ENCODE results near the gene OR13A1. TPM values are rescaled to one million over a fixed set of nuclear protein-coding genes. Genes with fewer than 3 reads are reported as not detected.
"Not testable (repeated sequence)": the region's sequence is repeated elsewhere in the genome, so short reads cannot be mapped to it uniquely, and the experiment has no call there.

Gene OR13A1
- total RNA-seq, 1 experiment from 2014 or later, result not detected

GRCh38 chr10:45261243-45261775, 54.1 kb downstream of the OR13A1 start:
- Mint-ChIP-seq H3K27ac (ENCODE audit: low read depth, unreplicated experiment) (no peak overlapping the region), H3K36me3 (ENCODE audit: insufficient read depth, unreplicated experiment) (no peaks in the 10 kb centered on the region), H3K9me3 (ENCODE audit: unreplicated experiment) (no peaks in the 10 kb centered on the region), H3K4me3 (ENCODE audit: unreplicated experiment) (no peak overlapping the region), H3K4me1 (ENCODE audit: insufficient read depth, unreplicated experiment) (no peaks in the 10 kb centered on the region), H3K27me3 (ENCODE audit: insufficient read depth, unreplicated experiment) (peaks cover 32% of the 10 kb centered on the region)
- no TSS peak for BruUV-seq (replicated peaks)
- POLR2A ChIA-PET, result no interaction called here
- TF ChIP-seq, protein P1, sequence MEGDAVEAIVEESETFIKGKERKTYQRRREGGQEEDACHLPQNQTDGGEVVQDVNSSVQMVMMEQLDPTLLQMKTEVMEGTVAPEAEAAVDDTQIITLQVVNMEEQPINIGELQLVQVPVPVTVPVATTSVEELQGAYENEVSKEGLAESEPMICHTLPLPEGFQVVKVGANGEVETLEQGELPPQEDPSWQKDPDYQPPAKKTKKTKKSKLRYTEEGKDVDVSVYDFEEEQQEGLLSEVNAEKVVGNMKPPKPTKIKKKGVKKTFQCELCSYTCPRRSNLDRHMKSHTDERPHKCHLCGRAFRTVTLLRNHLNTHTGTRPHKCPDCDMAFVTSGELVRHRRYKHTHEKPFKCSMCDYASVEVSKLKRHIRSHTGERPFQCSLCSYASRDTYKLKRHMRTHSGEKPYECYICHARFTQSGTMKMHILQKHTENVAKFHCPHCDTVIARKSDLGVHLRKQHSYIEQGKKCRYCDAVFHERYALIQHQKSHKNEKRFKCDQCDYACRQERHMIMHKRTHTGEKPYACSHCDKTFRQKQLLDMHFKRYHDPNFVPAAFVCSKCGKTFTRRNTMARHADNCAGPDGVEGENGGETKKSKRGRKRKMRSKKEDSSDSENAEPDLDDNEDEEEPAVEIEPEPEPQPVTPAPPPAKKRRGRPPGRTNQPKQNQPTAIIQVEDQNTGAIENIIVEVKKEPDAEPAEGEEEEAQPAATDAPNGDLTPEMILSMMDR (IDR thresholded peaks at IDR 0.05; ENCODE audit: unreplicated experiment), result no peak
- CTCF ChIA-PET, result interaction anchor here (1.0 kb wide), 1 partner anchor 12 kb away, joined by 3 read pairs; no protein-coding TSS in a partner anchor
- no peak for DNase-seq (ENCODE audit: unreplicated experiment)
- intact Hi-C loops (cut with micrococcal nuclease), result no loop called here

GRCh38 chr10:45260635-45261034, 54.8 kb downstream of the OR13A1 start:
- H3K4me1 Mint-ChIP-seq (ENCODE audit: insufficient read depth, unreplicated experiment); DNase-seq (ENCODE audit: unreplicated experiment); H3K9me3 Mint-ChIP-seq (ENCODE audit: unreplicated experiment); H3K4me3 Mint-ChIP-seq (ENCODE audit: unreplicated experiment); BruUV-seq (replicated peaks); POLR2A ChIA-PET; intact Hi-C loops (cut with micrococcal nuclease); H3K27ac Mint-ChIP-seq (ENCODE audit: low read depth, unreplicated experiment); H3K36me3 Mint-ChIP-seq (ENCODE audit: insufficient read depth, unreplicated experiment): not testable (repeated sequence)
- H3K27me3 Mint-ChIP-seq (ENCODE audit: insufficient read depth, unreplicated experiment), result peaks cover 32% of the 10 kb centered on the region
- CTCF ChIA-PET, result interaction anchor here (1.0 kb wide), 1 partner anchor 13 kb away, joined by 3 read pairs; no protein-coding TSS in a partner anchor

DNA sequence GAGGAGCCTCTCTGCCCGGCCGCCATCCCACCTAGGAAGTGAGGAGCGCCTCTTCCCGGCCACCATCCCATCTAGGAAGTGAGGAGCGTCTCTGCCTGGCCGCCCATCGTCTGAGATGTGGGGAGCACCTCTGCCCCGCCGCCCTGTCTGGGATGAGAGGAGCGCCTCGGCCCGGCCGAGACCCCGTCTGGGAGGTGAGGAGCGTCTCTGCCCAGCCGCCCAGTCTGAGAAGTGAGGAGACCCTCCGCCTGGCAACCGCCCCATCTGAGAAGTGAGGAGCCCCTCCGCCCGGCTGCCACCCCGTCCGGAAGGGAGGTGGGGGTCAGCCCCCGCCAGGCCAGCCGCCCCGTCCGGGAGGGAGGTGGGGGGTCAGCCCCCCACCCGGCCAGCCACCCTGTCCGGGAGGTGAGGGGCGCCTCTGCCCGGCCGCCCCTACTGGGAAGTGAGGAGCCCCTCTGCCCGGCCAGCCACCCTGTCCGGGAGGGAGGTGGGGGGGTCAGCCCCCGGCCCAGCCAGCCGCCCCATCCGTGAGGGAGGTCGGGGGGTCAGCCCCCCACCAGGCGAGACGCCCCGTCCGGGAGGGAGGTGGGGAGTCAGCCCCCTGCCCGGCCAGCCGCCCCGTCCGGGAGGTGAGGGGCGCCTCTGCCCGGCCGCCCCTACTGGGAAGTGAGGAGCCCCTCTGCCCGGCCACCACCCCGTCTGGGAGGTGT, 55.5 kb downstream of the OR13A1 start:
- BruUV-seq (replicated peaks); H3K9me3 Mint-ChIP-seq (ENCODE audit: unreplicated experiment); POLR2A ChIA-PET; H3K27ac Mint-ChIP-seq (ENCODE audit: low read depth, unreplicated experiment); DNase-seq (ENCODE audit: unreplicated experiment); H3K4me1 Mint-ChIP-seq (ENCODE audit: insufficient read depth, unreplicated experiment); intact Hi-C loops (cut with micrococcal nuclease); H3K36me3 Mint-ChIP-seq (ENCODE audit: insufficient read depth, unreplicated experiment); CTCF ChIA-PET; H3K4me3 Mint-ChIP-seq (ENCODE audit: unreplicated experiment): not testable (repeated sequence)
- H3K27me3 Mint-ChIP-seq (ENCODE audit: insufficient read depth, unreplicated experiment), result peaks cover 32% of the 10 kb centered on the region

- H3K4me1 Mint-ChIP-seq (ENCODE audit: insufficient read depth, unreplicated experiment), result no peaks in the 10 kb centered on the region
- CTCF ChIA-PET, result interaction anchor here (1.0 kb wide), 1 partner anchor 22 kb away, joined by 11 read pairs; no protein-coding TSS in a partner anchor
- no peak overlapping the region for H3K27ac Mint-ChIP-seq (ENCODE audit: low read depth, unreplicated experiment)
- H3K36me3 Mint-ChIP-seq (ENCODE audit: insufficient read depth, unreplicated experiment), result no peaks in the 10 kb centered on the region
- no peak overlapping the region for H3K4me3 Mint-ChIP-seq (ENCODE audit: unreplicated experiment)
- no TSS peak for BruUV-seq (replicated peaks)
- intact Hi-C loops (cut with micrococcal nuclease), result no loop called here
- no peak for DNase-seq (ENCODE audit: unreplicated experiment)
- H3K27me3 Mint-ChIP-seq (ENCODE audit: insufficient read depth, unreplicated experiment), result peaks cover 31% of the 10 kb centered on the region
- POLR2A ChIA-PET, result no interaction called here
- H3K9me3 Mint-ChIP-seq (ENCODE audit: unreplicated experiment), result no peaks in the 10 kb centered on the region
- TF ChIP-seq, protein P1 (IDR thresholded peaks at IDR 0.05; ENCODE audit: unreplicated experiment), result no peak
Measured at GRCh38 chr10:45257600-45257999, 57.8 kb downstream of the OR13A1 start.

DNA sequence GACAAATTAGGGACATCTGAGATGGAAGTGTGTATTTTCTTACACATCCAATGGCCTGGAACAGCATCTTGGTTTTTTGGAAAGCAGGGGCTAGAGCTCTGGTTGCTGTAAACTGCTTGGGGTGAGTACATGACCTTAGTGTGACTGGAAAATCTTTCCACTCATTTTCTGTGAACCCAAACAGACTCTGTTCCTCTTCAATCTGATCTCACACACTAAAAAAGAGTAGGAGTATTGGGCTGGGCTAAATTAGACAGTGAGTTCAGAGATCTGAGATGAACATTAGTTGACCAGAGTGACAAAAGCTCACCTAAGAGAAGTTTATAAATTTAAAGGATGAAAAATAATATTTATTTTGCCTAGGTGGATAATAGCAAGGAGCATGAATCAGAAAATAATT, 59.2 kb downstream of the OR13A1 start:
- H3K27me3 Mint-ChIP-seq (ENCODE audit: insufficient read depth, unreplicated experiment), result peaks cover 17% of the 10 kb centered on the region
- H3K4me1 Mint-ChIP-seq (ENCODE audit: insufficient read depth, unreplicated experiment), result no peaks in the 10 kb centered on the region
- no peak overlapping the region for H3K27ac Mint-ChIP-seq (ENCODE audit: low read depth, unreplicated experiment)
- H3K9me3 Mint-ChIP-seq (ENCODE audit: unreplicated experiment), result no peaks in the 10 kb centered on the region
- TF ChIP-seq, protein P1 (IDR thresholded peaks at IDR 0.05; ENCODE audit: unreplicated experiment), result no peak
- POLR2A ChIA-PET, result no interaction called here
- DNase-seq (ENCODE audit: unreplicated experiment), result no peak
- intact Hi-C loops (cut with micrococcal nuclease), result no loop called here
- BruUV-seq (replicated peaks), result no TSS peak
- no peak overlapping the region for H3K4me3 Mint-ChIP-seq (ENCODE audit: unreplicated experiment)
- H3K36me3 Mint-ChIP-seq (ENCODE audit: insufficient read depth, unreplicated experiment), result no peaks in the 10 kb centered on the region
- CTCF ChIA-PET, result interaction anchor here (0.9 kb wide), 1 partner anchor 10 kb away, joined by 4 read pairs; no protein-coding TSS in a partner anchor
